ENCODE data around the gene TMEM117.
"Not testable (repeated sequence)": the region's sequence is repeated elsewhere in the genome, so short reads cannot be mapped to it uniquely, and the experiment has no call there.

Gene TMEM117

GRCh38 chr12:43842259-43842658 lies 6.4 kb downstream of the TMEM117 start:
- DNase-seq, result no peak

GRCh38 chr12:43847425-43848225 lies 11.7 kb downstream of the TMEM117 start:
- not testable (repeated sequence) for DNase-seq

- no peak for DNase-seq
Measured at GRCh38 chr12:43848226-43848507, 12.3 kb downstream of the TMEM117 start.

GRCh38 chr12:43848786-43849185 lies 12.9 kb downstream of the TMEM117 start:
- DNase-seq, result no peak

- no peak for DNase-seq
Measured at GRCh38 chr12:43852744-43853143, 16.9 kb downstream of the TMEM117 start.

- DNase-seq, result no peak
Measured at GRCh38 chr12:43856972-43857371, 21.1 kb downstream of the TMEM117 start.

GRCh38 chr12:43858096-43858495 lies 22.2 kb downstream of the TMEM117 start:
- DNase-seq, result no peak

GRCh38 chr12:43858991-43859390 lies 23.1 kb downstream of the TMEM117 start:
- no peak for DNase-seq

- DNase-seq, result no peak
Measured at GRCh38 chr12:43861015-43861839, 25.3 kb downstream of the TMEM117 start.

- no peak for DNase-seq
Measured at GRCh38 chr12:43861840-43862150, 25.9 kb downstream of the TMEM117 start.

GRCh38 chr12:43863770-43864366 lies 28.0 kb downstream of the TMEM117 start:
- DNase-seq, result no peak

- not testable (repeated sequence) for DNase-seq
Measured at GRCh38 chr12:43864557-43864956, 28.7 kb downstream of the TMEM117 start.

GRCh38 chr12:43869184-43869583 lies 33.3 kb downstream of the TMEM117 start:
- no peak for DNase-seq

- not testable (repeated sequence) for DNase-seq
Measured at GRCh38 chr12:43869765-43870164, 33.9 kb downstream of the TMEM117 start.

GRCh38 chr12:43871258-43871657 lies 35.4 kb downstream of the TMEM117 start:
- DNase-seq, result not testable (repeated sequence)

- DNase-seq, result no peak
Measured at GRCh38 chr12:43872396-43872795, 36.5 kb downstream of the TMEM117 start.

- DNase-seq, result no peak
Measured at GRCh38 chr12:43878050-43878449, 42.2 kb downstream of the TMEM117 start.

- no peak for DNase-seq
Measured at GRCh38 chr12:43880547-43880946, 44.7 kb downstream of the TMEM117 start.

GRCh38 chr12:43882578-43883178 lies 46.8 kb downstream of the TMEM117 start:
- DNase-seq, result peak; percentile 17

GRCh38 chr12:43883311-43883710 lies 47.4 kb downstream of the TMEM117 start:
- no peak for DNase-seq

GRCh38 chr12:43883748-43884147 lies 47.9 kb downstream of the TMEM117 start:
- DNase-seq, result no peak

- no peak for DNase-seq
Measured at GRCh38 chr12:43884683-43885410, 49.0 kb downstream of the TMEM117 start.

GRCh38 chr12:43887397-43887796 lies 51.5 kb downstream of the TMEM117 start:
- no peak for DNase-seq
